HG03103 (cell line): ENCODE results near the gene ANKRD44.

Experiments used
- ATAC-seq: cut with Tn5 transposase; IDR thresholded peaks from one replicate; pipeline ENCODE4 v1.9.1; 2021; ENCODE audit warnings: low read depth; ENCODE audit not compliant: unreplicated experiment

Gene ANKRD44

GRCh38 chr2:197191177-197191939 lies 119.2 kb downstream of the ANKRD44 start:
- ATAC-seq, result no peak

GRCh38 chr2:197190100-197190432 lies 120.5 kb downstream of the ANKRD44 start:
- ATAC-seq, result no peak

GRCh38 chr2:197189426-197190099 lies 121.0 kb downstream of the ANKRD44 start:
- no peak for ATAC-seq

- ATAC-seq, result no peak
Measured at GRCh38 chr2:197185676-197186075, 124.9 kb downstream of the ANKRD44 start.

GRCh38 chr2:197184959-197185586 lies 125.5 kb downstream of the ANKRD44 start:
- ATAC-seq, result no peak

- ATAC-seq, result no peak
Measured at GRCh38 chr2:197183355-197183754, 127.2 kb downstream of the ANKRD44 start.

- no peak for ATAC-seq
Measured at GRCh38 chr2:197182668-197183067, 127.9 kb downstream of the ANKRD44 start.

- ATAC-seq, result no peak
Measured at GRCh38 chr2:197181491-197181890, 129.1 kb downstream of the ANKRD44 start.

GRCh38 chr2:197179744-197180498 lies 130.7 kb downstream of the ANKRD44 start:
- ATAC-seq, result no peak

- ATAC-seq, result no peak
Measured at GRCh38 chr2:197176522-197176921, 134.1 kb downstream of the ANKRD44 start.

GRCh38 chr2:197174539-197175094 lies 136.0 kb downstream of the ANKRD44 start:
- ATAC-seq, result no peak

- ATAC-seq, result no peak
Measured at GRCh38 chr2:197171582-197171981, 139.0 kb downstream of the ANKRD44 start.

GRCh38 chr2:197170208-197170607 lies 140.4 kb downstream of the ANKRD44 start:
- no peak for ATAC-seq

- peak; percentile 75 for ATAC-seq
Measured at GRCh38 chr2:197168705-197169104, 141.9 kb downstream of the ANKRD44 start.

GRCh38 chr2:197167608-197168314 lies 142.8 kb downstream of the ANKRD44 start:
- ATAC-seq, result no peak

- ATAC-seq, result no peak
Measured at GRCh38 chr2:197165020-197165419, 145.6 kb downstream of the ANKRD44 start.

GRCh38 chr2:197164141-197164754 lies 146.3 kb downstream of the ANKRD44 start:
- no peak for ATAC-seq

GRCh38 chr2:197163712-197164140 lies 146.9 kb downstream of the ANKRD44 start:
- no peak for ATAC-seq

GRCh38 chr2:197161774-197162173 lies 148.8 kb downstream of the ANKRD44 start:
- ATAC-seq, result no peak
